B cell (primary cell): Measurements from ENCODE around the gene PTP4A1. TPM values are rescaled to one million over a fixed set of nuclear protein-coding genes. Genes with fewer than 3 reads are reported as not detected.

ENCODE experiments used
- ATAC-seq: fragments of 200-7000 bp; cut with Tn5 transposase; one replicate; pipeline ENCODE4 v1.10.0; 2021; ENCODE audit warnings: low read depth, mild to moderate bottlenecking, moderate number of reproducible peaks, moderate library complexity
- CTCF ChIA-PET: fragments of 350-600 bp; sonication (Branson Sonifier 250); formaldehyde crosslinking; loops from one replicate; lab custom pipeline; 2021; ENCODE audit warnings: antibody characterized with exemption, inconsistent platforms; lab: Charles Lee
- POLR2A ChIA-PET: fragments of 350-600 bp; sonication (Branson Sonifier 250); formaldehyde crosslinking; loops from one replicate; lab custom pipeline; 2021; ENCODE audit warnings: antibody characterized with exemption; lab: Charles Lee
- DNase-seq: peaks from one replicate; pipeline ENCODE4 v3.0.0; 2013
- H2AFZ ChIP-seq: 2 replicates; pipeline ENCODE4 v1.6.1; 2012; ENCODE audit warnings: mild to moderate bottlenecking, low read depth, low read length; ENCODE audit not compliant: insufficient read depth, poor library complexity, severe bottlenecking
- H3K27ac ChIP-seq, 2 donors: 1 replicate in 1 of 2; 2 replicates in 1 of 2; pipeline ENCODE4 v1.5.1; 2012 to 2013; ENCODE audit warnings: low read length in 2 of 2, mild to moderate bottlenecking in 2 of 2, moderate library complexity in 1 of 2
- H3K27me3 ChIP-seq, 4 experiments: fragments of 200-600 bp in 1 of 4; sonication (generic) in 1 of 4; replicated peaks in 1 of 4; 1 replicate in 2 of 4; 2 replicates in 2 of 4; pipeline versions ENCODE4 v1.6.1 to v1.7.0; 2013 to 2016; ENCODE audit warnings: low read length in 3 of 4, mild to moderate bottlenecking in 2 of 4, mixed read lengths in 1 of 4, moderate library complexity in 1 of 4; ENCODE audit not compliant: insufficient read depth in 4 of 4, control insufficient read depth in 3 of 4; ENCODE audit errors: control extremely low read depth in 1 of 4
- H3K36me3 ChIP-seq, 2 experiments: replicated peaks in 1 of 2; 1 replicate in 1 of 2; 2 replicates in 1 of 2; pipeline versions ENCODE4 v1.6.1 to v1.7.1; 2013; ENCODE audit warnings: low read length in 1 of 2; ENCODE audit not compliant: insufficient read depth in 2 of 2, control insufficient read depth in 1 of 2; ENCODE audit errors: control extremely low read depth in 1 of 2, extremely low read depth in 1 of 2
- H3K4me1 ChIP-seq, 2 donors: fragments of 200-600 bp in 1 of 2; sonication (generic) in 1 of 2; 1 replicate in 1 of 2; 2 replicates in 1 of 2; pipeline versions ENCODE4 v1.5.1 to v1.6.1; 2013 to 2017; ENCODE audit warnings: low read length in 2 of 2; ENCODE audit not compliant: control insufficient read depth in 2 of 2, insufficient read depth in 2 of 2
- H3K4me2 ChIP-seq: replicated peaks from 2 replicates; pipeline ENCODE3; 2012; ENCODE audit warnings: mild to moderate bottlenecking, low read depth, low read length; ENCODE audit not compliant: poor library complexity, severe bottlenecking
- H3K4me3 ChIP-seq, 5 experiments: fragments of 200-600 bp in 1 of 5; sonication (generic) in 1 of 5; 1 replicate in 3 of 5; 2 replicates in 2 of 5; pipeline versions ENCODE4 v1.5.1 to v1.7.0; 2011 to 2016; ENCODE audit warnings: low read length in 4 of 5, mild to moderate bottlenecking in 4 of 5, low read depth in 2 of 5, control low read depth in 1 of 5, moderate library complexity in 1 of 5; ENCODE audit not compliant: insufficient read depth in 1 of 5; ENCODE audit errors: control extremely low read depth in 1 of 5, extremely low read depth in 1 of 5
- H3K79me2 ChIP-seq: fragments of 200-600 bp; sonication (generic); one replicate; pipeline ENCODE4 v1.6.0; 2016; ENCODE audit warnings: low read length; ENCODE audit not compliant: control insufficient read depth, insufficient read depth
- H3K9ac ChIP-seq: fragments of 200-600 bp; sonication (generic); 2 replicates; pipeline ENCODE4 v1.6.1; 2017; ENCODE audit warnings: mild to moderate bottlenecking, low read length, moderate library complexity
- H3K9me3 ChIP-seq, 3 donors: one replicate each; pipeline versions ENCODE4 v1.6.1 to v1.7.1; 2013; ENCODE audit warnings: low read length in 2 of 3; ENCODE audit not compliant: control insufficient read depth in 2 of 3, insufficient read depth in 1 of 3; ENCODE audit errors: control extremely low read depth in 1 of 3
- H4K20me1 ChIP-seq: 2 replicates; pipeline ENCODE4 v1.6.0; 2012; ENCODE audit warnings: mild to moderate bottlenecking, low read length; ENCODE audit not compliant: insufficient read depth, control insufficient read depth, poor library complexity, severe bottlenecking
- H3K27ac Mint-ChIP-seq: one replicate; pipeline ENCODE4 v1.8.0; 2021; ENCODE audit warnings: mixed read lengths
- H3K27me3 Mint-ChIP-seq: one replicate; pipeline ENCODE4 v1.8.0; 2021; ENCODE audit warnings: mixed read lengths
- H3K4me1 Mint-ChIP-seq: one replicate; pipeline ENCODE4 v1.8.0; 2021; ENCODE audit warnings: mixed read lengths
- H3K4me3 Mint-ChIP-seq: one replicate; pipeline ENCODE4 v1.8.0; 2021; ENCODE audit warnings: mixed read lengths
- H3K9me3 Mint-ChIP-seq: one replicate; pipeline ENCODE4 v1.8.0; 2022; ENCODE audit warnings: mixed read lengths; ENCODE audit not compliant: insufficient read depth
- EZH2 ChIP-seq: IDR thresholded peaks from 2 replicates; pipeline ENCODE4 v1.6.1; 2012; ENCODE audit warnings: borderline replicate concordance, low read depth, mild to moderate bottlenecking, moderate library complexity, low read length; ENCODE audit not compliant: insufficient read depth, poor library complexity, severe bottlenecking
- WGBS: methylation state at CpG from one replicate; pipeline ENCODE4 v1.1.5; 2013; ENCODE audit warnings: missing lambda C conversion rate; ENCODE audit not compliant: insufficient coverage; 5-methylcytosine and 5-hydroxymethylcytosine counted together
- intact Hi-C: fragments of 100-400 bp; cut with micrococcal nuclease; formaldehyde crosslinking; loops from one replicate; pipeline ENCODE4 v1.10.0; 2022
- polyA plus RNA-seq: library from polyadenylated mRNA; depleted of rRNA; stranded (reverse); fragments of >200 nt; gene quantifications from 2 replicates; pipeline ENCODE4 v1.2.3, GENCODE V29; 2012
- total RNA-seq, 2 donors: library from RNA; stranded (reverse); fragments of 120-200 nt in 1 of 2; gene quantifications; 1 replicate in 1 of 2; 2 replicates in 1 of 2; pipeline versions ENCODE4 v1.2.3 to v1.2.4, GENCODE V29; 2013 to 2022
- TF ChIP-seq, protein P1 (sequence below): fragments of 200-600 bp; IDR thresholded peaks from one replicate; pipeline ENCODE4 v1.8.0; 2022; ENCODE audit warnings: antibody characterized with exemption, mild to moderate bottlenecking

Gene PTP4A1
- total and polyA plus RNA-seq, 2 donors (not counting 1 experiment from before 2014, with no cell fraction given), result 33.7 to 80.6 TPM

DNA sequence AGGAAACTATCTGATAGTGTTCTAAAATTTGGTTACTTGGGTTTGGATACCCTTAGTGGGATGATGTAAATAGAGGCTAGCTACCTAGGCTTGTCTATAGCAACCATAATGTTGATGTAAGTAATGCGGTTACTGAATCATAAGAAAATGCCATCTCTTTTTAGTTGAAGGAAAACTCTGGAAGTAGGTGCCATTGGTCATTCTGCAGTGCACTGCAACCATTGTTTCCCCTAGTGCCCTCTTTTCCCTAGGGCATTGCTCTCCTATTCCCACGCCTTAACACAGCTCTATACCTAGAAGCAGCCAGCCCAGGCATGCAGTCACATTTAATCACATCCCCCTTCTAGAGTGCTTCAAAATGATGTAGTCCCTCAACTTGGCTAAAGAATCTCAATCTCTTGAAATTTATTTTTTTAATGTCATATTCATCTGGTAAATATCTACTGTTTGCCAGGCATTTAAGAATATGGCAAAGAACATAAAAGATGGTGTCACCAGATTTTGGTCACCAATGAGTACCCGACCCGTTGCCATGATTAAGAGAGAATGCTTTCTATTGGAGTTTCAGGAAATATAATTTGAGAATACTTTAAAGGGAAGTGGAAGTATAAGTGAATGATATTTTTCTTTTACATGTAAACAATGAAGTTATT, 10.4 kb downstream of the PTP4A1 start:
- Mint-ChIP-seq H3K27ac (no peak overlapping the region), H3K4me1 (no peaks in the 10 kb centered on the region), H3K27me3 (no peaks in the 10 kb centered on the region), H3K4me3 (no peak overlapping the region), H3K9me3 (no peaks in the 10 kb centered on the region)
- Histone ChIP-seq H3K27ac (no peak overlapping the region), H3K27me3 (no peaks in the 10 kb centered on the region), H3K9ac (no peak overlapping the region), H2AFZ (no peak overlapping the region), H3K79me2 (peaks cover 18% of the 10 kb centered on the region), H3K4me2 (no peak overlapping the region), H4K20me1 (no peaks in the 10 kb centered on the region), H3K4me1 (no peaks in the 10 kb centered on the region), H3K9me3 (no peaks in the 10 kb centered on the region), H3K4me3 (no peak overlapping the region), H3K36me3 (peaks cover 8 to 40% of the 10 kb centered on the region in 2 experiments)
- WGBS, result 94% methylated on average over 2 of the region's 4 CpGs
- POLR2A ChIA-PET, result no interaction called here
- TF ChIP-seq EZH2, result no peak
- TF ChIP-seq, protein P1, sequence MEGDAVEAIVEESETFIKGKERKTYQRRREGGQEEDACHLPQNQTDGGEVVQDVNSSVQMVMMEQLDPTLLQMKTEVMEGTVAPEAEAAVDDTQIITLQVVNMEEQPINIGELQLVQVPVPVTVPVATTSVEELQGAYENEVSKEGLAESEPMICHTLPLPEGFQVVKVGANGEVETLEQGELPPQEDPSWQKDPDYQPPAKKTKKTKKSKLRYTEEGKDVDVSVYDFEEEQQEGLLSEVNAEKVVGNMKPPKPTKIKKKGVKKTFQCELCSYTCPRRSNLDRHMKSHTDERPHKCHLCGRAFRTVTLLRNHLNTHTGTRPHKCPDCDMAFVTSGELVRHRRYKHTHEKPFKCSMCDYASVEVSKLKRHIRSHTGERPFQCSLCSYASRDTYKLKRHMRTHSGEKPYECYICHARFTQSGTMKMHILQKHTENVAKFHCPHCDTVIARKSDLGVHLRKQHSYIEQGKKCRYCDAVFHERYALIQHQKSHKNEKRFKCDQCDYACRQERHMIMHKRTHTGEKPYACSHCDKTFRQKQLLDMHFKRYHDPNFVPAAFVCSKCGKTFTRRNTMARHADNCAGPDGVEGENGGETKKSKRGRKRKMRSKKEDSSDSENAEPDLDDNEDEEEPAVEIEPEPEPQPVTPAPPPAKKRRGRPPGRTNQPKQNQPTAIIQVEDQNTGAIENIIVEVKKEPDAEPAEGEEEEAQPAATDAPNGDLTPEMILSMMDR, result no peak
- intact Hi-C loops, result no loop called here
- CTCF ChIA-PET, result interaction anchor here (1.0 to 1.3 kb wide), 2 partner anchors 9 to 15 kb away, joined by 3 to 5 read pairs; no protein-coding TSS in a partner anchor
- DNase-seq (no peak), ATAC-seq (no peak)

- Mint-ChIP-seq H3K4me3 (no peak overlapping the region), H3K27me3 (no peaks in the 10 kb centered on the region), H3K9me3 (no peaks in the 10 kb centered on the region), H3K4me1 (no peaks in the 10 kb centered on the region), H3K27ac (no peak overlapping the region)
- ATAC-seq (no peak), DNase-seq (no peak)
- Histone ChIP-seq H3K27me3 (peaks cover 0 to 3% (median 0%) of the 10 kb centered on the region in 4 experiments), H2AFZ (no peak overlapping the region), H3K27ac (no peak overlapping the region), H3K4me1 (no peaks in the 10 kb centered on the region), H3K36me3 (peaks cover 5 to 26% of the 10 kb centered on the region in 2 experiments), H3K9ac (no peak overlapping the region), H3K79me2 (peaks cover 8% of the 10 kb centered on the region), H3K9me3 (no peaks in the 10 kb centered on the region), H3K4me3 (no peak overlapping the region), H3K4me2 (no peak overlapping the region), H4K20me1 (no peaks in the 10 kb centered on the region)
- ChIA-PET POLR2A (no interaction called here), CTCF (interaction anchor here (0.7 to 1.6 kb wide), 4 partner anchors 10 to 90 kb away, joined by 3 to 6 read pairs (median 4); no protein-coding TSS in a partner anchor)
- intact Hi-C loops, result no loop called here
- 80% methylated on average over 1 of the region's 4 CpGs for WGBS
- TF ChIP-seq, protein P1, result no peak
- no peak for TF ChIP-seq EZH2
Measured at GRCh38 chr6:63584125-63584514, 11.8 kb downstream of the PTP4A1 start.
